ENCODE measurements around the gene EGFLAM. TPM values are rescaled to one million over a fixed set of nuclear protein-coding genes. Genes with fewer than 3 reads are reported as not detected.
A peak's percentile ranks its signal among the peaks of the same experiment; 100 is the strongest.

Gene EGFLAM
- 100 to 1,000 TPM in 1 of 4 donors, 10 to 100 TPM in 3; 15.0 to 103 (median 62.5) TPM for total RNA-seq

GRCh38 chr5:38258319-38259061 lies at the start of gene EGFLAM:
Gene EGFLAM (plus strand): TSS chr5:38258559. CDS start chr5:38258755, 196 bp downstream.
- ATAC-seq (ENCODE audit: low FRiP score) (peak; percentile 52), DNase-seq (ENCODE audit: low spot score) (no peak)
- no peak for TF ChIP-seq CTCF (IDR thresholded peaks at IDR 0.05)

- ATAC-seq (ENCODE audit: low FRiP score) (no peak), DNase-seq (ENCODE audit: low spot score) (no peak)
- TF ChIP-seq CTCF (IDR thresholded peaks at IDR 0.05) = no peak
These were observed 49.5 kb upstream of the EGFLAM start for GRCh38 chr5:38208782-38209378.

GRCh38 chr5:38210676-38211353 lies 47.5 kb upstream of the EGFLAM start:
- DNase-seq (ENCODE audit: low spot score) (no peak), ATAC-seq (ENCODE audit: low FRiP score) (no peak)
- no peak for TF ChIP-seq CTCF (IDR thresholded peaks at IDR 0.05)

GRCh38 chr5:38211354-38211710 lies 47.0 kb upstream of the EGFLAM start:
- no peak for TF ChIP-seq CTCF (IDR thresholded peaks at IDR 0.05)
- ATAC-seq (ENCODE audit: low FRiP score) (no peak), DNase-seq (ENCODE audit: low spot score) (no peak)

- ATAC-seq (ENCODE audit: low FRiP score) = no peak
- DNase-seq (ENCODE audit: low spot score) = no peak
- TF ChIP-seq CTCF (IDR thresholded peaks at IDR 0.05) = no peak
These were observed 46.1 kb upstream of the EGFLAM start for GRCh38 chr5:38212307-38212706.

GRCh38 chr5:38226091-38226490 lies 32.3 kb upstream of the EGFLAM start:
- no peak for DNase-seq (ENCODE audit: low spot score)
- TF ChIP-seq CTCF (IDR thresholded peaks at IDR 0.05) = no peak
- ATAC-seq (ENCODE audit: low FRiP score) = no peak
